IMR-90 (cell line): ENCODE measurements around the gene SBF2. TPM values are rescaled to one million over a fixed set of nuclear protein-coding genes. Genes with fewer than 3 reads are reported as not detected.

Source experiments
- ATAC-seq: fragments of 200-7000 bp; cut with Tn5 transposase; 2 replicates; pipeline ENCODE4 v1.9.1; 2020; ENCODE audit warnings: low read depth, mild to moderate bottlenecking, moderate library complexity
- BruUV-seq: library from RNA; stranded (reverse); fragments of 400-500 nt; replicated peaks from 2 replicates; lab custom pipeline; 2021; lab: Mats Ljungman, UMichigan
- CTCF ChIA-PET: fragments of 300-600 bp; formaldehyde crosslinking; extraction: SDS; loops from one replicate; lab custom pipeline; 2021; ENCODE audit warnings: antibody characterized with exemption; lab: Yijun Ruan, JAX
- POLR2A ChIA-PET: fragments of 300-600 bp; sonication (Branson Sonifier 250); formaldehyde crosslinking; loops from one replicate; lab custom pipeline; 2022; ENCODE audit warnings: antibody characterized with exemption; ENCODE audit not compliant: unreplicated experiment; lab: Charles Lee
- DNase-seq: peaks from one replicate; pipeline ENCODE4 v3.0.0; 2013
- H2AFZ ChIP-seq: replicated peaks from 2 replicates; pipeline ENCODE3; 2013; ENCODE audit warnings: low read length, mild to moderate bottlenecking; ENCODE audit not compliant: poor library complexity
- H2AK5ac ChIP-seq: 2 replicates; pipeline ENCODE4 v1.6.1; 2013; ENCODE audit warnings: low read depth, low read length, inconsistent platforms
- H2AK9ac ChIP-seq: replicated peaks from 2 replicates; pipeline ENCODE3; 2013; ENCODE audit warnings: mild to moderate bottlenecking, low read depth, low read length, moderate library complexity; ENCODE audit not compliant: poor library complexity
- H2BK120ac ChIP-seq: 2 replicates; pipeline ENCODE4 v1.6.1; 2013; ENCODE audit warnings: low read depth, low read length, inconsistent platforms
- H2BK15ac ChIP-seq: 3 replicates; pipeline ENCODE4 v1.6.1; 2013; ENCODE audit warnings: low read depth, low read length, inconsistent platforms
- H2BK20ac ChIP-seq: 2 replicates; pipeline ENCODE4 v1.6.1; 2013; ENCODE audit warnings: low read depth, mild to moderate bottlenecking, inconsistent platforms, low read length, moderate library complexity
- H2BK5ac ChIP-seq: 2 replicates; pipeline ENCODE4 v1.6.1; 2013; ENCODE audit warnings: mild to moderate bottlenecking, low read depth, low read length, inconsistent platforms; ENCODE audit not compliant: poor library complexity, severe bottlenecking
- H3K14ac ChIP-seq: replicated peaks from 2 replicates; pipeline ENCODE4 v1.6.1; 2013; ENCODE audit warnings: low read depth, low read length, inconsistent platforms
- H3K18ac ChIP-seq: 2 replicates; pipeline ENCODE4 v1.6.1; 2013; ENCODE audit warnings: low read depth, low read length, control low read depth
- H3K23ac ChIP-seq: 2 replicates; pipeline ENCODE4 v1.6.1; 2013; ENCODE audit warnings: low read depth, low read length, inconsistent platforms
- H3K27ac ChIP-seq: 2 replicates; pipeline ENCODE4 v1.5.1; 2013; ENCODE audit warnings: mild to moderate bottlenecking, control low read depth, low read length; ENCODE audit not compliant: insufficient read depth
- H3K27me3 ChIP-seq: 2 replicates; pipeline ENCODE4 v1.6.1; 2013; ENCODE audit warnings: low read length; ENCODE audit not compliant: control insufficient read depth, insufficient read depth
- H3K36me3 ChIP-seq: 2 replicates; pipeline ENCODE4 v1.6.1; 2013; ENCODE audit warnings: low read length, mixed read lengths; ENCODE audit not compliant: control insufficient read depth, insufficient read depth
- H3K4ac ChIP-seq: 2 replicates; pipeline ENCODE4 v1.6.1; 2013; ENCODE audit warnings: low read depth, low read length, inconsistent platforms
- H3K4me1 ChIP-seq: 2 replicates; pipeline ENCODE4 v1.6.1; 2013; ENCODE audit warnings: low read length, mixed read lengths; ENCODE audit not compliant: control insufficient read depth, insufficient read depth
- H3K4me2 ChIP-seq: 2 replicates; pipeline ENCODE4 v1.6.1; 2013; ENCODE audit warnings: low read depth, mild to moderate bottlenecking, control low read depth, low read length, moderate library complexity
- H3K4me3 ChIP-seq: 2 replicates; pipeline ENCODE4 v1.5.1; 2013; ENCODE audit warnings: low read depth, mild to moderate bottlenecking, control low read depth, low read length, moderate library complexity; ENCODE audit not compliant: insufficient read depth
- H3K56ac ChIP-seq: 2 replicates; pipeline ENCODE4 v1.6.1; 2013; ENCODE audit warnings: low read length, inconsistent platforms; ENCODE audit not compliant: insufficient read depth; ENCODE audit errors: extremely low read depth
- H3K79me1 ChIP-seq, 2 experiments: 2 replicates each; pipeline ENCODE4 v1.6.1; 2013; ENCODE audit warnings: low read length in 2 of 2, inconsistent platforms in 1 of 2, low read depth in 1 of 2
- H3K9ac ChIP-seq: 2 replicates; pipeline ENCODE4 v1.6.1; 2013; ENCODE audit warnings: low read depth, low read length, control low read depth
- H3K9me1 ChIP-seq: 2 replicates; pipeline ENCODE4 v1.6.1; 2013; ENCODE audit warnings: low read length, inconsistent platforms; ENCODE audit not compliant: insufficient read depth
- H3K9me3 ChIP-seq: 2 replicates; pipeline ENCODE4 v1.6.1; 2013; ENCODE audit warnings: low read length; ENCODE audit not compliant: control insufficient read depth, insufficient read depth
- H4K20me1 ChIP-seq: 2 replicates; pipeline ENCODE4 v1.6.1; 2013; ENCODE audit warnings: low read length, inconsistent platforms; ENCODE audit not compliant: insufficient read depth
- H4K5ac ChIP-seq: 2 replicates; pipeline ENCODE4 v1.6.1; 2013; ENCODE audit warnings: mild to moderate bottlenecking, low read depth, low read length, control low read depth
- H4K8ac ChIP-seq, 2 experiments: 2 replicates each; pipeline ENCODE4 v1.6.1; 2013; ENCODE audit warnings: low read depth in 2 of 2, low read length in 2 of 2, control low read depth in 1 of 2, inconsistent platforms in 1 of 2
- H4K91ac ChIP-seq: 2 replicates; pipeline ENCODE4 v1.6.1; 2013; ENCODE audit warnings: low read depth, low read length, inconsistent platforms; ENCODE audit not compliant: insufficient read depth
- BHLHE40 ChIP-seq: fragments of 150-350 bp; IDR thresholded peaks from 2 replicates; pipeline ENCODE4 v1.6.1; 2016; ENCODE audit warnings: mild to moderate bottlenecking, low read depth, low read length
- CEBPB ChIP-seq: IDR thresholded peaks from 2 replicates; pipeline ENCODE4 v1.6.1; 2012; ENCODE audit warnings: low read depth, low read length, improper control_type of control experiment
- FOS ChIP-seq: fragments of 150-350 bp; IDR thresholded peaks from 2 replicates; pipeline ENCODE4 v1.6.1; 2016; ENCODE audit warnings: low read depth, low read length
- NFE2L2 ChIP-seq: fragments of 150-350 bp; IDR thresholded peaks from 2 replicates; pipeline ENCODE4 v1.6.1; 2016; ENCODE audit warnings: low read depth, mild to moderate bottlenecking, low read length
- RFX5 ChIP-seq: IDR thresholded peaks from 2 replicates; pipeline ENCODE4 v1.8.0; 2012; ENCODE audit warnings: low read depth, mild to moderate bottlenecking, low read length, moderate library complexity
- WGBS, 2 experiments: methylation state at CpG; one replicate each; pipeline versions ENCODE4 v1.1.5 to v1.1.7; 2013; ENCODE audit warnings: missing lambda C conversion rate in 2 of 2; ENCODE audit not compliant: insufficient read length in 1 of 2; ENCODE audit errors: extremely low coverage in 2 of 2; 5-methylcytosine and 5-hydroxymethylcytosine counted together
- dilution Hi-C: fragments of 300-500 bp; cut with HindIII; formaldehyde crosslinking; loops from one replicate; pipeline ENCODE4 v1.14.3; 2018; ENCODE audit warnings: low sequenced_read_pairs; ENCODE audit not compliant: unreplicated experiment
- in situ Hi-C: fragments of 300-500 bp; cut with MboI; formaldehyde crosslinking; loops from 3 replicates; pipeline ENCODE4 v1.14.3; 2019; ENCODE audit warnings: low sequenced_read_pairs, inconsistent platforms, mixed read lengths
- intact Hi-C: fragments of 100-400 bp; cut with micrococcal nuclease; formaldehyde crosslinking; loops from 2 replicates; pipeline ENCODE4 v1.10.0; 2022
- polyA plus RNA-seq, 3 experiments: library from polyadenylated mRNA; depleted of rRNA; stranded (reverse); fragments of >200 nt; gene quantifications; 2 replicates each; pipeline ENCODE4 v1.2.3, GENCODE V29; 2012; ENCODE audit warnings: low replicate concordance in 1 of 3
- total RNA-seq: library from RNA; depleted of rRNA; stranded (reverse); fragments of >200 nt; gene quantifications from 2 replicates; pipeline ENCODE4 v1.2.3, GENCODE V29; 2012
- TF ChIP-seq, protein P1 (sequence below): fragments of 150-350 bp; IDR thresholded peaks from 2 replicates; pipeline ENCODE4 v1.6.1; 2016; ENCODE audit warnings: low read depth, mild to moderate bottlenecking, low read length, moderate library complexity, borderline replicate concordance
- TF ChIP-seq, protein P2 (sequence below): fragments of 150-350 bp; IDR thresholded peaks from 2 replicates; pipeline ENCODE4 v1.6.1; 2017; ENCODE audit warnings: mild to moderate bottlenecking, antibody characterized with exemption, low read length, low read depth

SBF2 gene
- total and polyA plus RNA-seq, 2 of the 4 experiments (the other 2 are of a cell fraction), result 23.8 to 51.8 TPM

DNA sequence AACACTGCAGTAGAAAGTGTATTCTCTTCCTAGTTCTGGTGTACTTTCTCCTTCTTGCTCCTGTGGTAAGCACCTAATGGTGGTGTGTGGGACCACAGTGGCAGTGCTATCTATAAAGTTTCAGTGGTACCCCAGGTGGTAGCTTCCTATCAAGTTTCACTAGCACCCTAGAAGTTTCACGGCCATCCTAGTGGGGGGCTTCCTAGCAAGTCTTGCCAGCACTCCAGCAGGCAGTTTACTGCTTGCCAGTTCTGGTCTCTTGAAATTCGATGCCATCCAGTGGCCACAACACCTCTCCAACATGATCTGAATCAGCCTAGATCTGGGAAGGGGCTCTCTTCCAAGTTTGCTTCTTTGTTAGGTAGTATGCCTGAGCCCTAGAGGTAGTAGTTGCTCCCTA lies 400.5 kb downstream of the SBF2 start:
- Histone ChIP-seq H3K4me1 (peaks cover 4% of the 10 kb centered on the region), H2BK15ac (no peak overlapping the region), H3K36me3 (no peaks in the 10 kb centered on the region; the same call in 1 of the 2 replicates), H4K8ac (peak overlapping the region in 1 of 2 experiments; percentile 66; a peak in 2 of 4 replicates), H3K9ac (no peak overlapping the region), H3K56ac (no peak overlapping the region), H4K5ac (peak overlapping the region; percentile 44), H2BK5ac (peak overlapping the region; percentile 41), H2BK120ac (peak overlapping the region; percentile 76), H3K79me1 (no peaks in the 10 kb centered on the region), H2AK9ac (peak overlapping the region; percentile 60), H3K18ac (peak overlapping the region; percentile 67), H2AFZ (peak overlapping the region; percentile 44), H2AK5ac (peak overlapping the region; percentile 10; the same call in 1 of the 2 replicates), H3K27me3 (no peaks in the 10 kb centered on the region), H2BK20ac (peak overlapping the region; percentile 61), H4K91ac (peak overlapping the region; percentile 53; the same call in 1 of the 2 replicates), H3K9me3 (peaks cover 4% of the 10 kb centered on the region), H4K20me1 (no peaks in the 10 kb centered on the region), H3K9me1 (no peaks in the 10 kb centered on the region), H3K4me3 (no peak overlapping the region), H3K4me2 (no peak overlapping the region), H3K14ac (0 out of 2 replicates have a peak overlapping the region, but pooled peaks have one; percentile 7), H3K27ac (peak overlapping the region; percentile 27; the same call in 1 of the 2 replicates), H3K4ac (peak overlapping the region; percentile 51; the same call in 1 of the 2 replicates), H3K23ac (peak overlapping the region; percentile 42; the same call in 1 of the 2 replicates)
- TF ChIP-seq, protein P1, sequence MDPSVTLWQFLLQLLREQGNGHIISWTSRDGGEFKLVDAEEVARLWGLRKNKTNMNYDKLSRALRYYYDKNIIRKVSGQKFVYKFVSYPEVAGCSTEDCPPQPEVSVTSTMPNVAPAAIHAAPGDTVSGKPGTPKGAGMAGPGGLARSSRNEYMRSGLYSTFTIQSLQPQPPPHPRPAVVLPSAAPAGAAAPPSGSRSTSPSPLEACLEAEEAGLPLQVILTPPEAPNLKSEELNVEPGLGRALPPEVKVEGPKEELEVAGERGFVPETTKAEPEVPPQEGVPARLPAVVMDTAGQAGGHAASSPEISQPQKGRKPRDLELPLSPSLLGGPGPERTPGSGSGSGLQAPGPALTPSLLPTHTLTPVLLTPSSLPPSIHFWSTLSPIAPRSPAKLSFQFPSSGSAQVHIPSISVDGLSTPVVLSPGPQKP, result no peak
- no peak for TF ChIP-seq CEBPB
- TF ChIP-seq RFX5, result no peak
- TF ChIP-seq, protein P2, sequence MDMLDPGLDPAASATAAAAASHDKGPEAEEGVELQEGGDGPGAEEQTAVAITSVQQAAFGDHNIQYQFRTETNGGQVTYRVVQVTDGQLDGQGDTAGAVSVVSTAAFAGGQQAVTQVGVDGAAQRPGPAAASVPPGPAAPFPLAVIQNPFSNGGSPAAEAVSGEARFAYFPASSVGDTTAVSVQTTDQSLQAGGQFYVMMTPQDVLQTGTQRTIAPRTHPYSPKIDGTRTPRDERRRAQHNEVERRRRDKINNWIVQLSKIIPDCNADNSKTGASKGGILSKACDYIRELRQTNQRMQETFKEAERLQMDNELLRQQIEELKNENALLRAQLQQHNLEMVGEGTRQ, result no peak
- TF ChIP-seq FOS, result no peak
- no peak for TF ChIP-seq BHLHE40
- TF ChIP-seq NFE2L2, result no peak
- dilution Hi-C loops, result no loop called here
- no TSS peak for BruUV-seq
- intact Hi-C loops, result no loop called here
- CTCF ChIA-PET, result interaction anchor here (0.7 to 1.2 kb wide), 2 partner anchors 79 to 476 kb away, joined by 3 read pairs; no protein-coding TSS in a partner anchor
- DNase-seq (peak; percentile 21), ATAC-seq (peak; percentile 53)
- in situ Hi-C loops, result no loop called here
- POLR2A ChIA-PET, result interaction anchor here (0.6 kb wide), 1 partner anchor 11 kb away, joined by 3 read pairs; no protein-coding TSS in a partner anchor
- WGBS, 2 experiments, result no CpG with 5 or more reads among the region's 2 CpGs
